Brain microvascular endothelial cell (primary cell): ENCODE measurements around the gene PLBD1.

Experiments
- DNase-seq: peaks from one replicate; pipeline ENCODE4 v3.0.0-alpha.2; 2020
- H3K27ac ChIP-seq: fragments of 250-450 bp; sonication (Bioruptor Pico); 2 replicates; pipeline ENCODE4 v1.5.1; 2020; ENCODE audit warnings: mild to moderate bottlenecking, moderate library complexity
- H3K27me3 ChIP-seq: fragments of 250-450 bp; sonication (Bioruptor Pico); replicated peaks from 2 replicates; pipeline ENCODE4 v1.5.1; 2020; ENCODE audit warnings: mild to moderate bottlenecking
- H3K36me3 ChIP-seq: fragments of 250-450 bp; sonication (Bioruptor Pico); replicated peaks from 2 replicates; pipeline ENCODE4 v1.5.1; 2020; ENCODE audit warnings: mild to moderate bottlenecking
- H3K4me3 ChIP-seq: 2 replicates; pipeline ENCODE4 v1.5.1; 2011; ENCODE audit warnings: low read depth, mild to moderate bottlenecking, control low read depth, low read length, moderate library complexity
- in situ Hi-C: cut with HindIII; loops from 2 replicates; pipeline ENCODE4 v1.10.0; 2017; ENCODE audit warnings: low sequenced_read_pairs, low pct_ligation_motif_present
- TF ChIP-seq, protein P1 (sequence below): IDR thresholded peaks from 2 replicates; pipeline ENCODE4 v1.5.1; 2011; ENCODE audit warnings: low read depth, mild to moderate bottlenecking, moderate library complexity, low read length, control low read depth, inconsistent platforms; ENCODE audit errors: missing control alignments

Gene PLBD1

DNA sequence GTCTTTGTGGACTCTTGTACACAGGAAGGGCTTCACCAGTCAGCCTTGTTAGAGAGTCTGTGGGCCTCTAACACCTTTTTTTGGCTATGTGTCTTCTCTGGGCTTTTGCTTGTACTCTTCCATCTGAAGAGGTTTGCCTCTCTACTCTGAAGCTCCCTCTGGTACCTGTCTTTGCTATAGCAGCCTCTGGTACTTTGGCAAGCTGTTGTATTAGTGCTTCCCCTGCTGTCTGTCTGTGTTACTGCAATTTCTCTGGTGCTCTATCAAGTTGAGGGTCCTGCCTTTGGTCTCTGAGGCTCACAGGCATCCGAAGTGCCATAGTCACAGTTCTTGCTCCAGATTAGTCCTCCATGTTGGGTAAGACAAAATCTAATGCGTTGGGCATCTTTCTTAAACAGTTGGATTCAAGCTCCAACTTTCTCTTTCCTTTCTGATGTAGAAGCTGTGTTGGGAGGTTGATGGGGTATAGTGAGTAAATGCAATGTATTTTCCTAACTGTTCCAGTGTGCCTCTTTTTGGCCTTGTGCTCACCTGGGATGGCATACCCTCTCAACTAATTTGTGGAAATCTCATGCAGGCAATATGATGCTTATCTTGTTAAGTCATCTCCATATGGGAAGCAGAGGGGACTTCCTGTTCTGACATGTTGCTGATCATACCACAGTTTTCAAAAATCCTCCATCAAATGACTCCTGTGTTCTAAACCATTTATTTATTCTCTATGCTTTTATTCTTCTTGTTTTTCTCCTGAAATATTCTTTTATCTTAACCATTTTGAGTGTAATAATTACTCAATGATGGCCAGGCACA, 113.4 kb downstream of the PLBD1 start:
- DNase-seq, result peak; percentile 54

More for the DNA sequence above, 113.4 kb downstream of the PLBD1 start:
- H3K4me3 ChIP-seq, result no peak overlapping the region
- peaks cover 13% of the 10 kb centered on the region for H3K36me3 ChIP-seq
- TF ChIP-seq, protein P1, sequence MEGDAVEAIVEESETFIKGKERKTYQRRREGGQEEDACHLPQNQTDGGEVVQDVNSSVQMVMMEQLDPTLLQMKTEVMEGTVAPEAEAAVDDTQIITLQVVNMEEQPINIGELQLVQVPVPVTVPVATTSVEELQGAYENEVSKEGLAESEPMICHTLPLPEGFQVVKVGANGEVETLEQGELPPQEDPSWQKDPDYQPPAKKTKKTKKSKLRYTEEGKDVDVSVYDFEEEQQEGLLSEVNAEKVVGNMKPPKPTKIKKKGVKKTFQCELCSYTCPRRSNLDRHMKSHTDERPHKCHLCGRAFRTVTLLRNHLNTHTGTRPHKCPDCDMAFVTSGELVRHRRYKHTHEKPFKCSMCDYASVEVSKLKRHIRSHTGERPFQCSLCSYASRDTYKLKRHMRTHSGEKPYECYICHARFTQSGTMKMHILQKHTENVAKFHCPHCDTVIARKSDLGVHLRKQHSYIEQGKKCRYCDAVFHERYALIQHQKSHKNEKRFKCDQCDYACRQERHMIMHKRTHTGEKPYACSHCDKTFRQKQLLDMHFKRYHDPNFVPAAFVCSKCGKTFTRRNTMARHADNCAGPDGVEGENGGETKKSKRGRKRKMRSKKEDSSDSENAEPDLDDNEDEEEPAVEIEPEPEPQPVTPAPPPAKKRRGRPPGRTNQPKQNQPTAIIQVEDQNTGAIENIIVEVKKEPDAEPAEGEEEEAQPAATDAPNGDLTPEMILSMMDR, result peak; percentile 81
- H3K27me3 ChIP-seq, result no peaks in the 10 kb centered on the region
- H3K27ac ChIP-seq, result no peak overlapping the region
- in situ Hi-C loops, result no loop called here
